ENCODE measurements around the gene SMOC1.

The SMOC1 gene

DNA sequence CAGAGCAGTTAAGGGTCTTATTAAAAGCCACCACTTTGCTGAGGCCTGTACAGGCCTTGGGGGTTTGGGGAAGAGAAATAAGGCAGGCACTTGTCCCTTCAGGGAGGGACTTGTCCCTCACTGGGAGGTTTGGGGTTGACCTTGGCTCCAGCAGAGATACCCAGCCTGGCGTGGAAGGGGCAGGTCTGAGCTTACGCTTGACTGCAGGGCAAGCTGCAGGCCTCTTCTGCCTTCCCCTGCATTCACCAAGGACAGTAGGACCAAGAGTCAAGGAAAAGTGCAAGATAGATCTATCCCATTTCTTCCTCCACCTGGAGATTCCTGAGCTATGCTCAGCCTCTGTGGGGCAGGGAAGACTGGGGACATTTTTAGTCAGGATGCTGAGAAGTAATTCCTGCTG, 154.3 kb downstream of the SMOC1 start:
- no peak for TF ChIP-seq CTCF (IDR thresholded peaks at IDR 0.05; ENCODE audit: low read depth, low read length, missing control alignments)
- H3K4me3 ChIP-seq (ENCODE audit: low read depth, low read length): no peak overlapping the region
- no peak for DNase-seq (ENCODE audit: low read depth)

GRCh38 chr14:70034257-70034656, 155.0 kb downstream of the SMOC1 start:
- TF ChIP-seq CTCF (IDR thresholded peaks at IDR 0.05; ENCODE audit: low read depth, low read length, missing control alignments): no peak
- H3K4me3 ChIP-seq (ENCODE audit: low read depth, low read length): no peak overlapping the region
- DNase-seq (ENCODE audit: low read depth): no peak

GRCh38 chr14:70036665-70037064, 157.4 kb downstream of the SMOC1 start:
- H3K4me3 ChIP-seq (ENCODE audit: low read depth, low read length): no peak overlapping the region
- peak; percentile 15 for TF ChIP-seq CTCF (IDR thresholded peaks at IDR 0.05; ENCODE audit: low read depth, low read length, missing control alignments)
- DNase-seq (ENCODE audit: low read depth): no peak

GRCh38 chr14:70043001-70043400, 163.8 kb downstream of the SMOC1 start:
- H3K4me3 ChIP-seq (ENCODE audit: low read depth, low read length): no peak overlapping the region
- no peak for TF ChIP-seq CTCF (IDR thresholded peaks at IDR 0.05; ENCODE audit: low read depth, low read length, missing control alignments)
- DNase-seq (ENCODE audit: low read depth): no peak

- no peak for TF ChIP-seq CTCF (IDR thresholded peaks at IDR 0.05; ENCODE audit: low read depth, low read length, missing control alignments)
These were observed 166.1 kb downstream of the SMOC1 start for GRCh38 chr14:70045310-70045709.

DNA sequence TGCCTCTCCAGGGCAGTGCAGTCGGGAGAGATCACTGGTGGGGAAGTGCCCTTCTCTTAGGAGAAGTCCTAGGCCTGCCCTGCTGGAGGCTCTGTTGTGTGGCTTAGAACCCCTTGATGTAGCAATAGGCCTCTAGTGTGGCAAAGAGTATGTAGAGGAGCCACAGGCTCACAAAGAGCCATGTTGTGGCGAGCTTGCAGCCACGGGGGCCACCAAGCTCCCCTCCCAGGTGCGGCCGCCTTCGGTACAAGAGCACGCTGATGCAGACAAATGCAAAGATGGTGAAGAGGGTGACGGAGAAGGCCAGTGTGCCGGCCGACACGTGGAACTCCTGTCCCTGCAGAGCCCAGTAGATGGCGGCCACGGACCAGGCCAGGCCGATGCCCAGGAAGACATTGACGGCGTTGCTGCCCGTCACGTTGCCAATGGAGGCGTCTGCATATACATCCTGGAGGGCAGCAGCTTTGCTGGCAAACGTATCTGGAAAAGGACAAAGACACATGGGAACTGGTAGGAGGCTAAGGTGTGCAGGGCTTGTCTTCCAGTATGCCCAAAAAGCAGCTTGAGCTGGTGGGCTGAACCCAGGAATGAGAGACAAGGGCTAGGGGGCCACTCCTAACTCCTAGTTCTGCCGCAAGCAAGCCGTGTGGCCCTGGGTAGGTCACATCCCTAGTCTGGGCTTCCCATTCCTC, 166.8 kb downstream of the SMOC1 start:
- H3K4me3 ChIP-seq (ENCODE audit: low read depth, low read length): no peak overlapping the region
- DNase-seq (ENCODE audit: low read depth): no peak
- TF ChIP-seq CTCF (IDR thresholded peaks at IDR 0.05; ENCODE audit: low read depth, low read length, missing control alignments): peak; percentile 47

More at GRCh38 chr14:70045310-70045709, 166.1 kb downstream of the SMOC1 start:
- DNase-seq (ENCODE audit: low read depth): no peak
- H3K4me3 ChIP-seq (ENCODE audit: low read depth, low read length): no peak overlapping the region

Data from GM12864 (cell line).